MG63 (cell line): Measurements from ENCODE around the gene ZMIZ2. TPM values are rescaled to one million over a fixed set of nuclear protein-coding genes. Genes with fewer than 3 reads are reported as not detected.

ENCODE experiments used
- DNase-seq: peaks from one replicate; pipeline ENCODE4 v3.0.0-alpha.2; 2020
- H3K27me3 ChIP-seq: fragments of 250-450 bp; sonication (Bioruptor Pico); 2 replicates; pipeline ENCODE4 v1.5.1; 2020; ENCODE audit warnings: mild to moderate bottlenecking, moderate library complexity
- H3K36me3 ChIP-seq: fragments of 250-450 bp; sonication (Bioruptor Pico); 2 replicates; pipeline ENCODE4 v1.5.1; 2020; ENCODE audit warnings: mild to moderate bottlenecking, moderate library complexity
- H3K4me3 ChIP-seq: fragments of 250-450 bp; sonication (Bioruptor Pico); 2 replicates; pipeline ENCODE4 v1.5.1; 2020; ENCODE audit warnings: mild to moderate bottlenecking, moderate library complexity
- H3K9me3 ChIP-seq: fragments of 250-450 bp; sonication (Bioruptor Pico); 2 replicates; pipeline ENCODE4 v1.5.1; 2020; ENCODE audit warnings: mild to moderate bottlenecking, moderate library complexity
- total RNA-seq: library from RNA; depleted of rRNA; stranded (reverse); fragments of >200 nt; shearing (Covaris generic); gene quantifications from 2 replicates; pipeline ENCODE4 v1.2.3, GENCODE V29; 2014; ENCODE audit warnings: low replicate concordance

ZMIZ2 gene
- total RNA-seq, 1 experiment from 2014 or later, result 2.0 TPM

DNA sequence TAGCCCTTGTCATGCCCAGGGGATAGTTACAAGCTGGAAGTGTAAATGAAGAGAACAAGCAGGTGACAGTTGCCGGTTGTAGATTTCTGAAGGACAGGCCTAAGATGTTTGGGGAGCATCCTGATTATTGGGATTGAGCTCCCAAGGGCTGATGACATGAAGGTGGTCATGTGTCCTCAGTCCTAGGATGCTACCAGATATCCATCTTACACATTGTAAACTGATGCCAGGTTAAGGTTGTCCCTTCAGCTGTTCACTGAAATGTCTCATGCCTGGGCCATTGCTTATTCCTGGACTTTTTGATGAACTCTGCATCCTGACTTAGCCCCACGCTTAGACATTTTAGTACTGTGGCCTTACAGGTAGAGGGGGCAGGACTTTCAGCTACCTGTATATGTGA is 1.3 kb downstream of the ZMIZ2 start:
- H3K4me3 ChIP-seq, result no peak overlapping the region
- H3K27me3 ChIP-seq, result no peaks in the 10 kb centered on the region
- no peaks in the 10 kb centered on the region for H3K9me3 ChIP-seq
- peaks cover 15% of the 10 kb centered on the region for H3K36me3 ChIP-seq
- no peak for DNase-seq

GRCh38 chr7:44750424-44750823 is 1.8 kb downstream of the ZMIZ2 start:
- peaks cover 15% of the 10 kb centered on the region for H3K36me3 ChIP-seq
- no peak overlapping the region for H3K4me3 ChIP-seq
- no peak for DNase-seq
- H3K27me3 ChIP-seq, result no peaks in the 10 kb centered on the region
- no peaks in the 10 kb centered on the region for H3K9me3 ChIP-seq

GRCh38 chr7:44750921-44751571 is 2.4 kb downstream of the ZMIZ2 start:
- no peak overlapping the region for H3K4me3 ChIP-seq
- no peaks in the 10 kb centered on the region for H3K9me3 ChIP-seq
- peaks cover 15% of the 10 kb centered on the region for H3K36me3 ChIP-seq
- H3K27me3 ChIP-seq, result no peaks in the 10 kb centered on the region
- no peak for DNase-seq

DNA sequence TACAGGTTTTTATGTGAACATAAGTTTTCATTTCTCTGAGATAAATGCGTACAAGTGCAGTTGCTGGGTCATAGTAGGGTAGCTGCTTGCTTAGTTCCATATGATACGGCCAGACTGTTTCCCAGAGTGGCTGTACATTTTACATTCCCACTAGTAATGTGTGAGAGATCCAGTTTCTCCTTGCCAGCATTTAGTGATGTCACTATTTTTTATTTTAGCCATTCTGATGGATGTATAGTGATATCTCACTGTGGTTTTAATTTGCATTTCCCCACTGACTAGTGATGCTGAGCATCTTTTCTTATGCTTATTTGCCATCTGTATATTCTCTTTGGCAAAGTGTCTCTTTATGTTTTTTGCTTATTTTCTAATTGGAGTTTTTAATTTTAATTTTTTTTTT is 4.2 kb downstream of the ZMIZ2 start:
- no peak overlapping the region for H3K4me3 ChIP-seq
- H3K36me3 ChIP-seq, result peaks cover 19% of the 10 kb centered on the region
- no peak for DNase-seq
- H3K9me3 ChIP-seq, result no peaks in the 10 kb centered on the region
- H3K27me3 ChIP-seq, result no peaks in the 10 kb centered on the region

- DNase-seq, result no peak
- Histone ChIP-seq H3K4me3 (no peak overlapping the region), H3K27me3 (no peaks in the 10 kb centered on the region), H3K36me3 (peaks cover 18% of the 10 kb centered on the region), H3K9me3 (no peaks in the 10 kb centered on the region)
These were observed 6.4 kb downstream of the ZMIZ2 start for GRCh38 chr7:44754802-44755697.

GRCh38 chr7:44755698-44756627 is 7.3 kb downstream of the ZMIZ2 start:
- no peak for DNase-seq
- H3K36me3 ChIP-seq, result peaks cover 9% of the 10 kb centered on the region; the same call in 1 of the 2 replicates
- H3K27me3 ChIP-seq, result no peaks in the 10 kb centered on the region
- no peaks in the 10 kb centered on the region for H3K9me3 ChIP-seq
- no peak overlapping the region for H3K4me3 ChIP-seq

GRCh38 chr7:44756904-44757303 is 8.3 kb downstream of the ZMIZ2 start:
- Histone ChIP-seq H3K27me3 (no peaks in the 10 kb centered on the region), H3K4me3 (no peak overlapping the region), H3K36me3 (peaks cover 4% of the 10 kb centered on the region; the same call in 1 of the 2 replicates), H3K9me3 (no peaks in the 10 kb centered on the region)
- no peak for DNase-seq

DNA sequence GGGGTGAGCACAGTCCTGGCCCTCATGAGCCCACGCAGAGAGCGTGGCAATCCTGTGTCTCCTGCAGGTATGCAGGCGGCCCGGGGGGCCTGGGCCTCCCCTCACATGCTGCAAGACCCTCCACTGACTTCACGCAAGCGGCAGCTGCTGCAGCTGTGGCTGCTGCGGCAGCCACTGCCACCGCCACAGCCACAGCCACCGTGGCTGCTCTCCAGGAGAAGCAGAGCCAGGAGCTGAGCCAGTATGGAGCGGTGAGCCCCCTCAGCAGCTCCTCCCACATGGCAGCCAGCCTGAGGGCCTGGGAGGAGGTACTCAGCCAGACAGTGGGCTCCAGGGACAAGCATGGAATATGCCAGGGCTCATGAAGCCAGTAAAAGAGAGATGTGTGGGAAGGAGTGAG is 8.7 kb downstream of the ZMIZ2 start:
- no peaks in the 10 kb centered on the region for H3K9me3 ChIP-seq
- H3K36me3 ChIP-seq, result peaks cover 5% of the 10 kb centered on the region; the same call in 1 of the 2 replicates
- no peak overlapping the region for H3K4me3 ChIP-seq
- no peak for DNase-seq
- H3K27me3 ChIP-seq, result no peaks in the 10 kb centered on the region

GRCh38 chr7:44757739-44758138 is 9.1 kb downstream of the ZMIZ2 start:
- H3K36me3 ChIP-seq, result peaks cover 6% of the 10 kb centered on the region; the same call in 1 of the 2 replicates
- no peaks in the 10 kb centered on the region for H3K27me3 ChIP-seq
- no peak for DNase-seq
- H3K4me3 ChIP-seq, result no peak overlapping the region
- no peaks in the 10 kb centered on the region for H3K9me3 ChIP-seq

GRCh38 chr7:44759246-44759645 is 10.6 kb downstream of the ZMIZ2 start:
- H3K4me3 ChIP-seq, result no peak overlapping the region

GRCh38 chr7:44760034-44760580 is 11.5 kb downstream of the ZMIZ2 start:
- Histone ChIP-seq H3K4me3 (no peak overlapping the region), H3K9me3 (no peaks in the 10 kb centered on the region), H3K27me3 (no peaks in the 10 kb centered on the region), H3K36me3 (peaks cover 23% of the 10 kb centered on the region)
- DNase-seq, result no peak

More at GRCh38 chr7:44759246-44759645, 10.6 kb downstream of the ZMIZ2 start:
- no peak for DNase-seq
- H3K36me3 ChIP-seq, result peaks cover 17% of the 10 kb centered on the region
- no peaks in the 10 kb centered on the region for H3K27me3 ChIP-seq
- H3K9me3 ChIP-seq, result no peaks in the 10 kb centered on the region

GRCh38 chr7:44761207-44762161 is 12.8 kb downstream of the ZMIZ2 start:
- Histone ChIP-seq H3K27me3 (no peaks in the 10 kb centered on the region), H3K4me3 (no peak overlapping the region), H3K9me3 (no peaks in the 10 kb centered on the region), H3K36me3 (peaks cover 23% of the 10 kb centered on the region)
- no peak for DNase-seq

- H3K27me3 ChIP-seq, result no peaks in the 10 kb centered on the region
- H3K9me3 ChIP-seq, result no peaks in the 10 kb centered on the region
- DNase-seq, result peak; percentile 39
- H3K36me3 ChIP-seq, result peaks cover 19% of the 10 kb centered on the region
- H3K4me3 ChIP-seq, result no peak overlapping the region
These were observed 13.7 kb downstream of the ZMIZ2 start for GRCh38 chr7:44762300-44762699.

GRCh38 chr7:44762726-44763522 is 14.3 kb downstream of the ZMIZ2 start:
- H3K36me3 ChIP-seq, result peaks cover 19% of the 10 kb centered on the region
- H3K9me3 ChIP-seq, result no peaks in the 10 kb centered on the region
- H3K4me3 ChIP-seq, result no peak overlapping the region
- no peak for DNase-seq
- no peaks in the 10 kb centered on the region for H3K27me3 ChIP-seq

- H3K36me3 ChIP-seq, result peaks cover 19% of the 10 kb centered on the region
- no peak for DNase-seq
- no peaks in the 10 kb centered on the region for H3K27me3 ChIP-seq
- H3K4me3 ChIP-seq, result no peak overlapping the region
- no peaks in the 10 kb centered on the region for H3K9me3 ChIP-seq
These were observed 15.4 kb downstream of the ZMIZ2 start for GRCh38 chr7:44764081-44764480.
